8988T (cell line): Measurements from ENCODE around the gene PALD1.

Experiments used
- DNase-seq: peaks from one replicate; pipeline ENCODE4 v3.0.0; 2011

Gene PALD1

DNA sequence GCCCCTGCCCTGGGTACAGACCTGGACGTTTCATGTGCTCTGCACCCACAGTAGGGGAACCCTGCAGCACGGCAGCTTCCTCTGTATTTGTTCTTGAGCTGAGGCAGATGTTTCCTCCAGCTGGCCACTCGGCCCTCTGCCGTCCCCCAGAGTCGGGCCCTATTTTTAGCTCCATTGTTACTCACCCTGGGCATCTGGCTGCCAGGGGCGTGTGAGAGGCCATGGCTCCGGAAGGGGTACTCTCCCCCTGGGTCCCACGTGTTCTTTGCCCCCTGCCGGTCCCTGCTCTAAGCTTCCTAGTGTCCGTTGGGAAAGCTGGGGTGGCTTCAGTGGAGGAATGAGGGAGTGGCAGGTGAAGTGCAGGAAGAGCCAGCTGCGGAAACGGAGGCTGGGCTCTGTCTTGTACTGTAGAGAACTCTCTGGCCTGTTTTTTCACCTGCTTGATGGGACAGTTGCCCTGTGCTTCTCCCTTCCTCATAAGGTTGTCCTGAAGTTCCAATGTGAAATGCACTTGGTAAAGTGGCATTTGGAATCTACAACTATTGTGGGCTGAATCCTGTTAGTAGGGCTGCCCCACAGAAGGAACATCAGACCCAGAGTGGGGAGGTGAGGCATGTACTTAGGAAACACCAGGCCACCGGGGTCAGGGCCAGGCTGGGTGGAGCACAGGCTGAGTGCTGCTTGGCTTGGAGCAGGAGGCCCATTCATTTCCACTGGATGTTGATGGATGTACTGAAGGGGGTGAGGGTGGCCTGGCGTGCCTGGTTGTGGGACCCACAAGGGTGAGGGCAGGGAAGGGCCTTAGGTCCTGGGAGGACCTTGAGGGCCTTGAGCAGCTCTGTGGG lies 30.6 kb downstream of the PALD1 start:
- no peak for DNase-seq

DNA sequence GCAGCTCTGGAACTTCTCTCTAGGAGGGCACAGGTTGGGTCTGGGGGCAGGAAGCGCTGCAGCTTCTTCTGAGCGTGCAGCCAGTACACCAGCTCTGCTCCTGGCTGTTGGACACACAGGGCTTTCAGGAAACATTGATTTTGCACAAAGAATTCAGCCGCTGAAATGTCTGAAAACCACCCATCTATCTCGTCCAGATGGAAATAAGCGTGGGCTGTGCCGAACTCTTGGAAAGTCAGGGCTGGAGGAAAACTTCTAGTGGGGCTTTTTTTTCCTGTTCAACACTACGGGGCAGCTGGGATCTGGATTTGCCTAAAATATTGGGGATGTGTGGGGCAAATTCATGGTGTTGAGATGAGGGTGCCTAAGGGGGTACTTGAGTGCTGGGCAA lies 31.2 kb downstream of the PALD1 start:
- DNase-seq, result no peak

DNA sequence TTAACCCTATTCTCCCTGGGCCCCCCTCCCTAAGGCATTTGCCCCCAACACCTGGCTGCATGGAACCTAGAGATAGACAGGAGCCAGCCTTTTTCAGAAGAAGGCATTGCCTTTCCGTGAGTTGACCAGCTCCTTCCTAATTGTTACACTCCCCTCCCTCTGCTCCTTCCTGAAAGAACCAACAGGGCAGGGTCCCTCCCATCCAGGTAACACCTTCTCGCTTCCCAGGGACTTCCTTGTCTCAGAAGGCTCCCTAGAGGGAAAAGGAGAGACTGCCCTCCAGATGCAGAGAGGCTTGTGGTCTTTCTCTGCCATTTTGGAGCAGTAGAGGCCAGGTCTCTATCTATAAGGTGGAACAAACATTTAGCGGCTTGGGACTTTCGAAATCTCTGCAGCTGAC lies 31.9 kb downstream of the PALD1 start:
- no peak for DNase-seq

DNA sequence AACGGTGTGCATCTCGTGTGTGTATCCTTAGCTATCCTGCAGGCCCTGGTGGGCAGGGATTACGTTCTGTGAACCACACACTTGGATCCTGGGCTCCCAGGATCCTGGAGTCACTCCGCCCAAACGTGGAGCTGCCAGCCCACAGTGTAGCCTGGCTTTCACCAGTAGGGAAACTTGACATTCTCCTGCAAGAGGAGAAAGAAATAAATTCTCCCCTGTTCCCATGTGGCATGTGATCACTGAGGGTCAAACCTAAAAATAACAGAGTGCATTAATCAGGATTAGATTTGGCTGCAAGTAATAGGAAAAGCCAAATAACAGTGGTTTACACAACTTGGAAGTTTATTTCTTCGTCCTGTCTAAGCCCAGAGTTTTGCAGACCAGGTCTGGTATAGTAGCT lies 32.3 kb downstream of the PALD1 start:
- DNase-seq, result no peak

DNA sequence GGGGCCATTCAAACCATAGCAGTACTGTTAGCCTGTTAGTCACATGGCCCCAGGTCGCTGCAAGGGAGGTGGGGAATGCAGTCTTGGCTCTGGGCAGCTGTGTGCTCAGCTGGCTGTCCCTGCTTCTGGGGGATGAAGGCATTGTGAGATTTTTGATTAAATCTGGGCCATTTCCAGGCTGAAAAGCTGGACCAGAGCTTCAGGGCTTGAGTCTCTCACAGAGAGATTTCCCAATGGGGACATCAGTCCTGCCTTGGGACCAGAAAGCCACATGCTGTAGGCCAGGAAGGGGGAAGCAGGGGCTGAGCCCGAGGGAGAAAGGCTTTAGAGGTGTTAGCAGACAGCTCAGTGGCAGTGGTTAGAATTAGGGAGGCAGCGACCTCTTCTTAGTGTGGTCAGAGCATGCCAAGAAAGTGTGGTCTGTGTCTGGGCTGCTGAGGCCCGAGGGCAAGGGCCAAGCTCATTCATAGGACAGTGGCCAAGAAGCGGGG lies 33.6 kb downstream of the PALD1 start:
- no peak for DNase-seq

DNA sequence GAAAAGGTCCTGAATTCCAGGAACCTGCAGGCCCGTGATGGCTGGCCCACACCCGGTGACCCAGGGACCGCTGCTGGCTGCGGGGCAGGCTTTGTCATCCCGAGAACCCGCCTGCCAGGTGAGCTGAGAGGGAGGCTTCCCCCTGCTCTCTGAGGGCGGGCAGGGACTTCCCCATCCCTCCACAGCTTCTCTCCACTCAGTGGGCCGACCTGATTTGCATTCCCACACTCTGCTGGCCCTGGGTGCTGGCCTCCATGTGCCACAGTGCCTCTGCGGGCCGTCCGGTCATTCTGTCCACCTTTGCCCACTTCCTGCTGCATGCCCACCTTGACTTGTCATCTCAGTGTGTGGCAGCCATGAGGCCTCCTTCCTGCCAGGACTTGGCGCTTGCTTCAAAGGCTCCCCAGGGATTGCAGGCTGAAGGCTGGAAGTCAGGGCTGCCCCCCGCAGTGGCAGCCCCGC lies 35.3 kb downstream of the PALD1 start:
- DNase-seq, result no peak

DNA sequence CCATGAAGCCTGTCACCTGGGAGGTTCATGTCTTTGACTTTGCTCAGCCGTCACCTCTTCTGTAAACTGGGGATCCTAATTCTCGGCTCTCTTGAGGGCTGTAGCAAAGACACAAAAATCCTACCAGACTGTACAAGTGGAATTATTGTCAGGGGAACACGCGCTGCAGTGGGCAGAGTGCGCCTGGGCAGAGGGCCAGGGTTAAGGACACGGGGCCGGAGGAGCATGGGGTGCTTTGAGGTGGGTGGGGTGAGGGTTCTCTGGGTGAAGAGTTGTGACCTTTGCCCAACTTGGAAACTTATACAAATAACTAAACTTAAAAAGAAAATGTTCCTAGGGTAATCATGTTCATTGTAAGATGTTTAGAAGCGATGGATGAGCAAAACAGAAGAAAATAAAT lies 36.0 kb downstream of the PALD1 start:
- DNase-seq, result no peak

DNA sequence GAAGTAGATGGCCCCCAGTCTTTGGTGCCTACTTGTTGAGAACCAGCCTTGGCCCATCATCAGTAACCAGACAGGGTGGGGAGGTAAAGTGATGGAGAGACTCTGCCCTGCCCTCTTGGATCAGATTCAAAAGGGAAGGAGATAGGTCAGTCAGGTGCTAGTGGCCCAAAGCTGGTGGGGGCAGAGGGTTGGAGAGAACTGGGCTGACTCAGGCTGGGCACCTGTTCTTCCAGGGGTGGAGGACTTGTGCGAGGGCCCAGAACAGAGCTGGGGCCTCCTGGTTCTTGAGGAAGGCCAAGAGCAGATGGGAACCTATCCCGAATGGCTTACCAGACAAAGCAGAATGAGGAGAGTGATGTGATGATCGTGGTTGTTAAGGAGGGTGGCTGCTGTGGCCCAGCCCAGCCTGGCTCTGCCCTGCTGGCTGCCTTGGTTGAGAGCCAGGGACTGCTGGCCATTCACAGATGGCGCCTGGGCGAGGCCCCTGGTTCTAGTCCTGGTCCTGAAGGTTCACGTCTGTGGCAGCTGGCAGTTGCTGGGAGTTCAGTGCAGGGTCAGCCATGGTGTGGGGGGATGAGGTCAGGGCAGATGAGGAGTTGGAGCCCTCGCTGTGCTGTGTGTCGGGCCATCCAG lies 36.6 kb downstream of the PALD1 start:
- DNase-seq, result no peak

DNA sequence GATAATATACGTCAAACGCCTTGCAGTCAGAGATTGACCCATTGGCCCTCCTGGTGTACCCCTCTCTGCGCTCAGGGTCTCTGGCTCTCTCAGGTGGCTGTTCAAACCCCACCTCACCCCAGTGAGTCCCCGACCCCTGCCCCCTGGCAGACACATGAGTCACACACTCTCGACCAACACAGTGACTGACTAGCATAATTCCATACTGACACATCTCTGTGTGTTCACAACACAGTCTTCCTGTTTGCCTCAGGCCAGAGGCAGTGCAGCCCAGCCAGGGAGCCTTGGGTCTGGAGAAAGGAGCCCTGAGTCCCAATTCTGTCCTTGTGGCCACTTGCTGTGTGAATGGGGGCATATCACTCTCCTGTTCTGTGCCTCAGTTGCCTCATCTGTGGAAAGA lies 40.1 kb downstream of the PALD1 start:
- DNase-seq, result peak; percentile 85

DNA sequence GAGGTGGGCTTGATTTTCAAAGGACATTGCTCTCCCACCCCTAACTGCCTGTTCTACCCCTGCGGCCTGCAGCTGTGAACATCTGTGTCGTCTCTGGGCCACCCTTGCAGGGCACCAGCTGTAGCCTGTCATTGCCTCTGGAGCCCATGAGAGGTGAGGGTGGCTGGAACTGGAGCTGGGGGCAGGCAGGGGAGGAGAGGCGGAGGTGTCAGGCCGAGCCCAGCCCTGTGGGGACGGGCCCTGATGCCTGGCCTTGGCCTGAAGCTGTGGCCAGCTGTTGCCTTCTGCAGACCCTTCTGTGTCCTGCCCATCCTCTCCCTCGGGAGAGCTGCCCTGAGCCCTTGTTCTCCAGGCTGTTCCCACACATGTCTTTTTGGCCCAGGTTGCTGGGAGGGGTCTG lies 44.5 kb downstream of the PALD1 start:
- DNase-seq, result no peak

DNA sequence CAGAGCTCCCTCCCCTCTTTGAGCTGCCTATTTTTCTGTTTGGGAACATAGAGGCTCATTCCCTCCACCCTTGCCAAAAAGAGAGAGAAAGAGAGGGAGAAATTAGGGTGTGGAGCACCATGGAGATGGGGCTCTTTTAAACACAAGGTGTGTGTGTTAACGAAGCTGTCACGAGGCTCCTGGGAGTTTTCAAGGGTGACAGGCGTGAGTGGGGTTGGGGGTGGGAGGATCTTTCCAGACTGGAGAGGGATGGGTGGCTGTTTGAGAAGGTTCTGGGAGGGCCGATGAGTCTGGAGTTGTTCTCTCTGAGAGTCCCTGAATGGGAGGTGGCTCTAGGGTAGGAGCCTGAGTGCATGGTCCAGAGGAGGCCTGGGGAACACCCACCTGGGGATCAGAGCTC lies 45.0 kb downstream of the PALD1 start:
- DNase-seq, result no peak

DNA sequence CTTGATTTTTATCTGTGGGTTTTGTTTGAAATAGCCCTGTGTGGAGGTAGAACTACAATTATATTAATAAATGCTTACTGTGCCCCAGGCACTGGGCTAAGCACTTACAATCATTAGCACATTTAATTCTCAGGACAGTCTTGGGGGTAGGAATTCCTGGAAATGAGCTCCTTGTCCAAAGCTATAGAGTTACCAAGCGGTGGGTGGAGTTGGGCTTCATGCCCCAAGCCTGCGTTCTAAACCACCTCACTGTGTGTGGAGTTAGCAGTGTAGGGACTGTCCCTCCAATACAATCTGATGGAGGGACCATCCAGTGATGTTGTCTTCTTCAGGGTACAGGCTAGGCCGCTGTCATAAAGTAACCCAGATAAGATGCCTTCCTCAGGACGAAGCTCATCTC lies 49.7 kb downstream of the PALD1 start:
- DNase-seq, result no peak

DNA sequence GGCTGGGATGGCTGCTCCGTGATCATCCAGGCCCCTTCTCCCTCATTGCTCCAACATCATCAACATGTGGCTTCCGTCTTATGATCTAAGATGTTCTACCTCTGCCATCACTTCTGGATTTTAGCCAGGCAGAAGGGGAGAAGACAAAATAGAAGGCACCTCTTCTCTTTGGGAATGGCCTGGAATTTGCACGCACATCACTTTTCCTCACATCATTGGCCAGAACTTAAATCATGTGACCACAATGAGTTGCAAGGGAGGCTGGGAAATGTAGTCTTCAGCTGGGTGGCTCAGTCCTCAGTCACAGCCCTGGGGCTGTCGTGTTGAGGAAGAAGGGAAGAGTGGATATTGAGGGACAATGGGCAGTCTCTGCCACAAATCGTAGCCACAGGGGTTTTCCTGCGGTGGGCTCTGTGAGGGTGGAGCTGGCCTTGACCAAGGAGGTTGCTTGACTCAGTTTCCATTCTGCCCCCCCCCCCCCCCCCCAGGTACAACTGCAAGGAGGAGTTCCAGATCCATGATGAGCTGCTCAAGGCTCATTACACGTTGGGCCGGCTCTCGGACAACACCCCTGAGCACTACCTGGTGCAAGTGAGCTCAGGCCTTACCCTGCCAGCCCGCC lies 50.3 kb downstream of the PALD1 start:
- peak; percentile 76 for DNase-seq

DNA sequence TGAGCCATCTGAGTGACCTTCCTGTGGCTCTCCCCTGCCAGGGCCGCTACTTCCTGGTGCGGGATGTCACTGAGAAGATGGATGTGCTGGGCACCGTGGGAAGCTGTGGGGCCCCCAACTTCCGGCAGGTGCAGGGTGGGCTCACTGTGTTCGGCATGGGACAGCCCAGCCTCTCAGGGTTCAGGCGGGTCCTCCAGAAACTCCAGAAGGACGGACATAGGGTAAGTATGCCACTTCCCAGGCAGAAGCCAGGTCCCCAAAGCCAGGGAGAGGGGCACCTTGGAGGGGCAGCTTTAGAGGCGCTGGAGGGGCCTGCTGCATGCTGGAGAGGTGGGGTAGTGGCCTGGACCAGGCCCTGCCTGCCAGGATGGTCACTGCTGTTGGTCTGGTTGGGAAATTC lies 51.3 kb downstream of the PALD1 start:
- DNase-seq, result no peak

DNA sequence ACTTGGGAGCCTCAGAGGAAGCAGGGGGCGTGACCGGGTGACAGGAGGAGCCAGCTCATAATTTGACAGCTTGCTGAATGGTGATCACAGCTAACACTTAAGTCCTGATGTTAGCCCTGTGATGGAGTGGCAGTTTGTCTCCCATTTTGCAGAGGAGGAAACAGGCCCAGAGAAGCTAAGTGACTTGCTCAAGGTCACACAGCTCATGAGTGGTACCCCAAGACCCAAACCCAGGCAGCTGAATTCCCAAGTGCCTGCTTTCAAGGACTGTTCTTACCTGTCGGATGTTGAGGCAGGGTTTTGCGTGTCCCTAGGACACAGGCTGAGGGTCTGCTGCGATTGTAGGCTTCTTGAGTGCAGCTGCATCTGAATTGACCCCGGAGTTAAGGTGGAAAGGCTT lies 51.7 kb downstream of the PALD1 start:
- DNase-seq, result no peak

DNA sequence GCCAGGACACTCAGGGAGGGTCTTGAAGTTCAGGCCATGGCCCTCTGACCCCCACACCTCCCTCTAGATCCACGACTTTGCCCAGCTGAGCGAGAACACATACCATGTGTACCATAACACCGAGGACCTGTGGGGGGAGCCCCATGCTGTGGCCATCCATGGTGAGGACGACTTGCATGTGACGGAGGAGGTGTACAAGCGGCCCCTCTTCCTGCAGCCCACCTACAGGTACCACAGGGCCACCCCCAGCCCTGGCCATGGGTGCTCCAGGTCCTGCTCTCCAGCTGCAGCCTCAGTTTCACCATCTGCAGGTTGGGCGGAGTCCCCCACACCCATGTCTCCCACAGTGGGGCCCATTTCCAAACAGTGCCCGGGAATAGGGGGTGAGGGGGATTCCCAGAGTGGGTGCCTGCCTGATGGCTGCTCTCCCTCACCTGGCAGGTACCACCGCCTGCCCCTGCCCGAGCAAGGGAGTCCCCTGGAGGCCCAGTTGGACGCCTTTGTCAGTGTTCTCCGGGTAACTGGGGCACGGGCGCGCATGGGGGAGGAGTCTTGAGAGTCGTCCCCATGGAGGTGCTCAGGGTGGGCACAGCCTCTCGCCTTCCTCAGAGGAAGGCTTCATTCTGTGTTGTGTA lies 54.1 kb downstream of the PALD1 start:
- DNase-seq, result no peak

DNA sequence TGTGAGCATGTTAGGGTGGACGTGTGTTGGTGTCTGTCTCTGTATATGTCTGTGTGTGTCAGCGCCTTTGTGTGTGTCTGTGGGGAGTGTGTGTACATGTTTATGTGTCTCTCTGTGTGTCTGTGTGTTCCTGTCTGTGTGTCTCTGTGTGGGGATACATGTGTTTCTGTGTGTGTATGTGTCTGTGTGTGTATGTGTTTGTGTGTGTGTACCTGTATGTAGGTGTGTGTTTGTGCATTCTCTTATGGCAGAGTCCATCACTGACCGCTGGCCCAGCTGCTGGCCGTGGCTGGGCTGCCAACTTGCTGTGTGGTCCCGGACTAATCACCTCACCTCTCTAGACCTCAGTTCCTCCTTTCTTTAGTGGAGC lies 54.6 kb downstream of the PALD1 start:
- no peak for DNase-seq

DNA sequence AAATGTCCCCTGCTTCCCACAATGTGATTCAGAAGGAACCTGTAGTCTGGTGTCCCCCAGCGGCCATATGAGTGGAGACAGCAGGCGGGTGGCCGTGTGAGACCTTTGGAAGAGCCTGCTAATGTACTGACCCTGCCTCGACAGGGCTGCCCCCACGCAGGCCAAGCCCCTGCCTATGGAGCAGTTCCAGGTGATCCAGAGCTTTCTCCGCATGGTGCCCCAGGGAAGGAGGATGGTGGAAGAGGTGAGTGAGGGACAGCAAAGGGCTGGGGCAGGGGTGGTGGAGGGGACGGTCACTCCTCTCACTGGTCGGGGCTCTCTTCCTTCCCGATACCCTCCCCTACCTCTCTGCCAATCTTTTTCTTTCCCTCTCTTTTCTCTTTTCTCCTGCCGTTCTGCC lies 55.7 kb downstream of the PALD1 start:
- no peak for DNase-seq

DNA sequence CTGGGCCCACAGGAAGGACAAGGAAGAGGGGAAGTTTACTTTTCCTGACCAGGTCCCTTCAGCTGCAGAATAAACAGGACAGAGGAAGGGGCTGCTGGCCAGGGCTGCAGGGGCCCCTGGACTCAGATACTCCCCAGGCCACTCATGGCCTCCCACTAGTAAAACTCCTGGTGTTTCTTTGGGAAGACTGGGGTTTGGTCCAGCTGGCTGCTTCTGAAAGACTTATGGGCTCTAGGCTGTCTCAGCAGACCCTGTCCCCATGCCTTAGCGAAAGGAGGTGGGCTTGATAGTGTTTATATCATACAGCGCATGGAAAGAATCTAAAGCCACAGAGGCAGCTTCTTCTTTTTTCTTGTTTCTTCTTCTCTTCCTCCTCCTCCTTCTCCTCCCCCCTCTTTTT lies 56.4 kb downstream of the PALD1 start:
- DNase-seq, result no peak

DNA sequence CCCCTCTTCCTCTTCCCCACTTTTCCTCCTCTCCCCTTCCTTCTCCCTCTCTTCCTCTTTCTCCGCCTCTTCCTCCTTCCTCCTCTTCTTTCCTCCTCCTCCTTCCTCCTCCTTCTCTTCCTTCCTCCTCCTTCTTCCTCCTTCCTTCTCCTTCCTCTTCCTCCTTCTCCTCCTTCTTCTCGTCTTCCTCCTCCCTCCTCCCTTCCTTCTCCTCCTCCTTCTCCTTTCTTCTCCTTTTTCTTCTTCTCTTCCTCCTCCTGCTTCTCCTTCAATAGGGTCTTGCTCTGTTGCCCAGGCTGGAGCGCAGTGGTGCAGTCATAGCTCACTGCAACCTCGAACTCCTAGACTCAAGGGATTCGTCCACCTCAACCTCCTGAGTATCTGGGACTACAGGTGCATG lies 56.9 kb downstream of the PALD1 start:
- no peak for DNase-seq

DNA sequence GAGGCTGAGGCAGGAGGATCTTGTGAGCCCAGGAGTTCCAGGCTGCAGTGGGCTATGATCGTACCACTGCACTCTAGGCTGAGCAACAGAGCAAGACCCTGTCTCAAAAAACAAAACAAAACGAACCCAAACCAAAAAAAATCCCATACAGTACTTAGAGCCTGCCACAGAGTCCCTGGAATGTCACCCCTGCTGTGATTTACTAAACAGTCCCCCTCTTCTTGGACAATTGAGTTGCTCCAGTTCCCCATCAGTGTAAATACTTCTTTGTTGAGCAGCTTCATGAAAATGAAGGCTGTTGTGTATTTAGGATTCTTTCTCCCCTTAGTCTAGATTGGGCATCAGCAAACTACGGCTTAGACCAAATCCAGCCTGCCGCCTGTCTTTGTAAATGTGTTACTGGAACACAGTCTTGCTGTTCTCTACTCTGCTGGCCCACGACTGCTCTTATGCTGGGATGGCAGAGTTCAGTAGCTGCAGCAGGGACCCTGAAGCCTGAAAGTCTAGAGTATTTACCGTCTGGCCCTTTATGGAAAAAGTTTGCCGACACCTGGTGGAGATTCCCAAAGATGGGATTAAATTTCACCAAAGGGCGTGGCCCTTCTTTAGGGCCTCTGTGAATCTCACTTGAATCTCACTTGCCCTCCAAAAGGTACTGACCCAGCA lies 57.8 kb downstream of the PALD1 start:
- no peak for DNase-seq

DNA sequence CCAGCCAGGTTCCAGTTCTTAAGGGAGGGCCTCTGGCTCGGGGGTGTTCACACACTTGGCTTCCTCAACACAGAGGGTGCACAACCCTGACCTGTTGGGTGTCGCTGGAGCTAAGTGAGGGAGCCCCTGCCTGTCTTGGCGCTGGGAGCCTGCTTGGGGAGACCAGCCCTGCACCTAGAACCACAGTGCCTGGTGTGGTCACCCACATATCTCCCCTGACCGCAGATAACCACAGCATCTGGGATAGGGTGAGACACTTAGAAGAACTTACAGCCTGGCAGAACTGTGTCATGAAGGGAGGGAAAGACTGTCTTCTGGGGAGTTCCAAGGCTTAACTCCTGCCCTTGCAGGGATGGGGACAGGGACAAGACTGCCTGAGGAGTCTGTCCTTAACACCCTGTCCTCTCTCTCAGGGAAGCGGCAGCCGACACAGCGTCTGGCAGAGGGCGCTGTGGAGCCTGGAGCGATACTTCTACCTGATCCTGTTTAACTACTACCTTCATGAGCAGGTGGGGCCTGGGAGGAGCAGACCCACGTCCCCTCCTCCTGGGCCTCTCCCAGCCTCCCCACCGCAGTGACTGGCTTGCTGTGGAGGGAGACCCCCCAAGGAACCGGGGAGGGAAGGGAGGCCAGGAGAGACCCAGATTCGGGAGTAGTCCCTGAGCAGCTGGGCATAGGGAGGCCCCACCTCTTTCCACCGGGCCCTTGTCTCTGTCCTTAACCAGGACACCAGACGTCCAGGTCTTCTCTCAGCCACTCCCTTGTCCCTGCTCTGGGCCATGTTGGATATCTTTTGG lies 59.0 kb downstream of the PALD1 start:
- peak; percentile 62 for DNase-seq
